Right atrium auricular region (tissue), 2 donors: ENCODE data around the gene IL22. TPM values are rescaled to one million over a fixed set of nuclear protein-coding genes. Genes with fewer than 3 reads are reported as not detected.

Experiments used
- DNase-seq: peaks from one replicate; pipeline ENCODE4 v3.0.0-alpha.2; 2019; ENCODE audit warnings: low spot score
- H3K27ac ChIP-seq, 2 donors: fragments of 200-600 bp; sonication (generic); 1 replicate in 1 of 2; 2 replicates in 1 of 2; pipeline ENCODE4 v1.5.1; 2016 to 2019
- H3K27me3 ChIP-seq, 2 donors: fragments of 200-600 bp; sonication (generic); one replicate each; pipeline versions ENCODE4 v1.5.1 to v1.6.0; 2017 to 2019
- H3K36me3 ChIP-seq: fragments of 200-600 bp; sonication (generic); one replicate; pipeline ENCODE4 v1.5.1; 2016
- H3K4me1 ChIP-seq, 2 donors: fragments of 200-600 bp; sonication (generic); one replicate each; pipeline versions ENCODE4 v1.5.1 to v1.6.0; 2017 to 2019
- H3K4me3 ChIP-seq, 2 donors: fragments of 200-600 bp; sonication (generic); 1 replicate in 1 of 2; 2 replicates in 1 of 2; pipeline ENCODE4 v1.5.1; 2017 to 2019; ENCODE audit warnings: mild to moderate bottlenecking in 1 of 2, moderate library complexity in 1 of 2
- H3K9me3 ChIP-seq, 2 donors: fragments of 200-600 bp; sonication (generic); one replicate each; pipeline ENCODE4 v1.5.1; 2019
- CTCF ChIP-seq, 2 donors: fragments of 200-600 bp; sonication (generic); IDR thresholded peaks; one replicate each; pipeline ENCODE4 v1.5.1; 2019; ENCODE audit warnings: antibody characterized with exemption in 2 of 2
- total RNA-seq, 2 donors: library from RNA; depleted of rRNA; stranded (reverse); fragments of >200 nt; gene quantifications; one replicate each; pipeline ENCODE4 v1.1.0, GENCODE V29; 2016

The IL22 gene
- total RNA-seq, 2 donors from 2014 or later: not detected

- no peaks in the 10 kb centered on the region for H3K9me3 ChIP-seq
- no peak overlapping the region for H3K4me3 ChIP-seq
- no peak for DNase-seq
- no peak overlapping the region for H3K27ac ChIP-seq
- no peaks in the 10 kb centered on the region for H3K4me1 ChIP-seq
- no peaks in the 10 kb centered on the region for H3K27me3 ChIP-seq
- TF ChIP-seq CTCF (IDR thresholded peaks at IDR 0.05): no peak
- H3K36me3 ChIP-seq: no peaks in the 10 kb centered on the region
Measured at GRCh38 chr12:68281322-68282077, 28.1 kb upstream of the IL22 start.

- no peak for DNase-seq
- Histone ChIP-seq H3K4me3 (no peak overlapping the region), H3K27ac (no peak overlapping the region), H3K9me3 (no peaks in the 10 kb centered on the region), H3K36me3 (no peaks in the 10 kb centered on the region), H3K27me3 (no peaks in the 10 kb centered on the region), H3K4me1 (no peaks in the 10 kb centered on the region)
- TF ChIP-seq CTCF (IDR thresholded peaks at IDR 0.05): no peak
Measured at GRCh38 chr12:68280240-68280639, 26.8 kb upstream of the IL22 start.

GRCh38 chr12:68279227-68280054, 26.0 kb upstream of the IL22 start:
- Histone ChIP-seq H3K27ac (no peak overlapping the region), H3K4me1 (no peaks in the 10 kb centered on the region), H3K4me3 (no peak overlapping the region), H3K27me3 (no peaks in the 10 kb centered on the region), H3K36me3 (no peaks in the 10 kb centered on the region), H3K9me3 (no peaks in the 10 kb centered on the region)
- DNase-seq: no peak
- TF ChIP-seq CTCF (IDR thresholded peaks at IDR 0.05): no peak

- Histone ChIP-seq H3K36me3 (no peaks in the 10 kb centered on the region), H3K27ac (no peak overlapping the region), H3K9me3 (no peaks in the 10 kb centered on the region), H3K27me3 (no peaks in the 10 kb centered on the region), H3K4me1 (no peaks in the 10 kb centered on the region), H3K4me3 (no peak overlapping the region)
- DNase-seq: no peak
- no peak for TF ChIP-seq CTCF (IDR thresholded peaks at IDR 0.05)
Measured at GRCh38 chr12:68276402-68276930, 23.1 kb upstream of the IL22 start.

- no peak overlapping the region for H3K4me3 ChIP-seq
- DNase-seq: no peak
- H3K27me3 ChIP-seq: no peaks in the 10 kb centered on the region
- no peaks in the 10 kb centered on the region for H3K9me3 ChIP-seq
- TF ChIP-seq CTCF (IDR thresholded peaks at IDR 0.05): no peak
- no peaks in the 10 kb centered on the region for H3K4me1 ChIP-seq
- no peaks in the 10 kb centered on the region for H3K36me3 ChIP-seq
- no peak overlapping the region for H3K27ac ChIP-seq
Measured at GRCh38 chr12:68272732-68273131, 19.3 kb upstream of the IL22 start.
